DND-41 (cell line): ENCODE data around the gene HAPLN3.

ENCODE experiments used
- ATAC-seq: fragments of 200-7000 bp; cut with Tn5 transposase; 3 replicates; pipeline ENCODE4 v1.9.1; 2021; ENCODE audit warnings: low read depth; ENCODE audit not compliant: insufficient read depth
- DNase-seq: peaks from one replicate; pipeline ENCODE4 v3.0.0-alpha.2; 2020
- H2AFZ ChIP-seq: 2 replicates; pipeline ENCODE4 v1.6.0; 2012; ENCODE audit warnings: low read depth, low read length
- H3K27ac ChIP-seq: 2 replicates; pipeline ENCODE4 v1.5.1; 2012; ENCODE audit warnings: low read length, inconsistent platforms
- H3K27me3 ChIP-seq: fragments of 200-600 bp; sonication (generic); 2 replicates; pipeline ENCODE4 v1.6.0; 2012; ENCODE audit warnings: low read length, mild to moderate bottlenecking, inconsistent platforms; ENCODE audit not compliant: insufficient read depth, poor library complexity
- H3K36me3 ChIP-seq: 2 replicates; pipeline ENCODE4 v1.5.1; 2012; ENCODE audit warnings: low read length, inconsistent platforms; ENCODE audit not compliant: insufficient read depth
- H3K4me1 ChIP-seq: 2 replicates; pipeline ENCODE4 v1.5.1; 2012; ENCODE audit warnings: mild to moderate bottlenecking, low read length; ENCODE audit not compliant: insufficient read depth
- H3K4me2 ChIP-seq: 2 replicates; pipeline ENCODE4 v1.6.0; 2012; ENCODE audit warnings: mild to moderate bottlenecking, moderate library complexity, low read length, inconsistent platforms; ENCODE audit not compliant: insufficient read depth
- H3K4me3 ChIP-seq, 2 experiments: fragments of 200-600 bp in 1 of 2; shearing (Covaris generic) in 1 of 2; 2 replicates each; pipeline ENCODE4 v1.5.1; 2012 to 2016; ENCODE audit warnings: inconsistent platforms in 2 of 2, low read length in 2 of 2, mild to moderate bottlenecking in 2 of 2, low read depth in 1 of 2, moderate library complexity in 1 of 2
- H3K79me2 ChIP-seq: 2 replicates; pipeline ENCODE4 v1.6.0; 2012; ENCODE audit warnings: low read length, inconsistent platforms; ENCODE audit not compliant: insufficient read depth
- H3K9ac ChIP-seq: 2 replicates; pipeline ENCODE4 v1.6.0; 2012; ENCODE audit warnings: low read depth, mild to moderate bottlenecking, inconsistent platforms, low read length, moderate library complexity
- H3K9me3 ChIP-seq: 2 replicates; pipeline ENCODE4 v1.5.1; 2012; ENCODE audit warnings: low read length, moderate library complexity, mild to moderate bottlenecking, inconsistent platforms; ENCODE audit not compliant: insufficient read depth, severe bottlenecking
- H4K20me1 ChIP-seq: 2 replicates; pipeline ENCODE4 v1.6.0; 2012; ENCODE audit warnings: low read length; ENCODE audit not compliant: insufficient read depth
- CTCF ChIP-seq: IDR thresholded peaks from 2 replicates; pipeline ENCODE4 v1.5.1; 2012; ENCODE audit warnings: borderline replicate concordance, low read length, moderate library complexity, mild to moderate bottlenecking; ENCODE audit not compliant: poor library complexity, severe bottlenecking; ENCODE audit errors: extremely low read depth
- EZH2 ChIP-seq: IDR thresholded peaks from 3 replicates; pipeline ENCODE4 v1.6.1; 2012; ENCODE audit warnings: borderline replicate concordance, low read depth, mild to moderate bottlenecking, moderate library complexity, low read length, inconsistent platforms; ENCODE audit not compliant: severe bottlenecking

The HAPLN3 gene

GRCh38 chr15:88852476-88852875, 42.9 kb downstream of the HAPLN3 start:
- no peaks in the 10 kb centered on the region for H3K79me2 ChIP-seq
- no peak overlapping the region for H3K4me2 ChIP-seq
- no peaks in the 10 kb centered on the region for H3K36me3 ChIP-seq
- no peak overlapping the region for H3K4me3 ChIP-seq
- H2AFZ ChIP-seq: no peak overlapping the region
- H4K20me1 ChIP-seq: no peaks in the 10 kb centered on the region
- DNase-seq: no peak
- H3K27ac ChIP-seq: no peak overlapping the region
- no peak overlapping the region for H3K9ac ChIP-seq
- H3K9me3 ChIP-seq: peaks cover 12% of the 10 kb centered on the region
- no peaks in the 10 kb centered on the region for H3K27me3 ChIP-seq
- ATAC-seq: no peak
- no peaks in the 10 kb centered on the region for H3K4me1 ChIP-seq
- no peak for TF ChIP-seq EZH2

GRCh38 chr15:88849376-88850072, 45.8 kb downstream of the HAPLN3 start:
- Histone ChIP-seq H3K4me2 (no peak overlapping the region), H2AFZ (no peak overlapping the region), H3K79me2 (no peaks in the 10 kb centered on the region), H3K9ac (no peak overlapping the region), H3K36me3 (no peaks in the 10 kb centered on the region), H3K4me3 (no peak overlapping the region), H3K27ac (no peak overlapping the region), H3K27me3 (no peaks in the 10 kb centered on the region), H4K20me1 (no peaks in the 10 kb centered on the region), H3K9me3 (peaks cover 5% of the 10 kb centered on the region), H3K4me1 (no peaks in the 10 kb centered on the region)
- DNase-seq: no peak
- ATAC-seq: no peak
- no peak for TF ChIP-seq EZH2
- TF ChIP-seq CTCF: no peak

GRCh38 chr15:88848203-88848602, 47.1 kb downstream of the HAPLN3 start:
- H3K9me3 ChIP-seq: no peaks in the 10 kb centered on the region
- ATAC-seq (no peak), DNase-seq (no peak)
- H3K36me3 ChIP-seq: no peaks in the 10 kb centered on the region
- no peak overlapping the region for H3K27ac ChIP-seq
- H3K9ac ChIP-seq: no peak overlapping the region
- H3K79me2 ChIP-seq: no peaks in the 10 kb centered on the region
- H3K4me1 ChIP-seq: no peaks in the 10 kb centered on the region
- H2AFZ ChIP-seq: no peak overlapping the region
- no peak overlapping the region for H3K4me2 ChIP-seq
- H4K20me1 ChIP-seq: no peaks in the 10 kb centered on the region
- no peaks in the 10 kb centered on the region for H3K27me3 ChIP-seq
- no peak overlapping the region for H3K4me3 ChIP-seq
- TF ChIP-seq EZH2: no peak
- TF ChIP-seq CTCF: no peak

- ATAC-seq: no peak
- Histone ChIP-seq H3K4me3 (no peak overlapping the region), H3K4me1 (no peaks in the 10 kb centered on the region), H3K9me3 (no peaks in the 10 kb centered on the region), H3K79me2 (no peaks in the 10 kb centered on the region), H3K36me3 (no peaks in the 10 kb centered on the region), H3K9ac (no peak overlapping the region), H3K27ac (no peak overlapping the region), H3K27me3 (no peaks in the 10 kb centered on the region), H3K4me2 (no peak overlapping the region), H4K20me1 (no peaks in the 10 kb centered on the region), H2AFZ (no peak overlapping the region)
- no peak for DNase-seq
- TF ChIP-seq CTCF (no peak), EZH2 (no peak)
Observed at GRCh38 chr15:88847144-88847543, 48.2 kb downstream of the HAPLN3 start.
